Suprapubic skin (tissue), 4 donors: ENCODE results near the gene TYSND1. TPM values are rescaled to one million over a fixed set of nuclear protein-coding genes. Genes with fewer than 3 reads are reported as not detected.

Experiments used
- DNase-seq, 2 donors: peaks; one replicate each; pipeline ENCODE4 v3.0.0-alpha.2; 2019; ENCODE audit warnings: low spot score in 2 of 2
- H3K27ac ChIP-seq: fragments of 200-600 bp; sonication (generic); one replicate; pipeline ENCODE4 v1.5.1; 2019
- H3K27me3 ChIP-seq: fragments of 200-600 bp; sonication (generic); one replicate; pipeline ENCODE4 v1.5.1; 2019
- H3K36me3 ChIP-seq: fragments of 200-600 bp; sonication (generic); one replicate; pipeline ENCODE4 v1.5.1; 2019
- H3K4me1 ChIP-seq: fragments of 200-600 bp; sonication (generic); one replicate; pipeline ENCODE4 v1.5.1; 2019
- H3K4me3 ChIP-seq: fragments of 200-600 bp; sonication (generic); one replicate; pipeline ENCODE4 v1.5.1; 2019; ENCODE audit warnings: mild to moderate bottlenecking
- H3K9me3 ChIP-seq: fragments of 200-600 bp; sonication (generic); one replicate; pipeline ENCODE4 v1.5.1; 2019
- EP300 ChIP-seq: sonication (generic); formaldehyde crosslinking; IDR thresholded peaks from one replicate; pipeline ENCODE4 v1.6.1; 2017; ENCODE audit warnings: antibody characterized with exemption
- POLR2A ChIP-seq, 2 donors: fragments of 450-650 bp; IDR thresholded peaks; one replicate each; pipeline ENCODE4 v1.6.1; 2017; ENCODE audit warnings: antibody characterized with exemption in 2 of 2, mild to moderate bottlenecking in 2 of 2, moderate library complexity in 2 of 2
- POLR2AphosphoS5 ChIP-seq, 3 donors: sonication (generic); formaldehyde crosslinking; IDR thresholded peaks; one replicate each; pipeline ENCODE4 v1.6.1; 2017; ENCODE audit warnings: antibody characterized with exemption in 3 of 3
- WGBS: methylation state at CpG from one replicate; pipeline ENCODE4 v1.1.5; 2018; 5-methylcytosine and 5-hydroxymethylcytosine counted together
- total RNA-seq, 4 donors: library from RNA; depleted of rRNA; stranded (reverse); fragments of >200 nt; gene quantifications; one replicate each; pipeline ENCODE4 v1.1.0, GENCODE V29; 2016
- TF ChIP-seq, protein P1 (sequence below), 2 donors: fragments of 200-600 bp in 1 of 2; fragments of 450-650 bp in 1 of 2; sonication (generic) in 1 of 2; IDR thresholded peaks; one replicate each; pipeline ENCODE4 v1.5.1; 2016 to 2019; ENCODE audit warnings: antibody characterized with exemption in 2 of 2, mild to moderate bottlenecking in 1 of 2, moderate library complexity in 1 of 2

TYSND1 gene
- total RNA-seq, 4 donors from 2014 or later, result 32.7 to 42.5 (median 35.2) TPM

DNA sequence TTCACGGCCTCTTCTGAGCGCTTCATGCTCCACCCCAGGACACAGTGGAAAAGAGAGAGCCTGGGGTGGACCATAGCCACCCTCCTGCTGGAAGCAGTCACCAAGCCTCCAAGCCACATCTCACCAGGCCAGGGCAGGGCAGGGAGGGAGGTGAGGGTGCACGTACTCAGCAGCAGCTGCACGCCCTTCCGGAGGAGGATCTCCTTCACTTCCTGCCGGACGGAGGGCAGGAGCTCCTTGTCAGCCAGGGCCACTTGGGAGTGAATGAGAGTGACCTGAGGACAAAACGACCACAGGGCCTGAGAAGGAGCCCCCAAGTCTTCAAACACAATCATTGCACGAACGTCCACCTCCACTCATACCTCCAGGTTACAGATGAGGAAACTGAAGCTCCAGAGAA is 28.9 kb downstream of the TYSND1 start:
- no peaks in the 10 kb centered on the region for H3K9me3 ChIP-seq
- 87% methylated on average over 5 of the region's 10 CpGs for WGBS
- no peak overlapping the region for H3K27ac ChIP-seq
- H3K4me3 ChIP-seq, result no peak overlapping the region
- peaks cover 16% of the 10 kb centered on the region for H3K4me1 ChIP-seq
- no peak for TF ChIP-seq EP300
- TF ChIP-seq, protein P1, sequence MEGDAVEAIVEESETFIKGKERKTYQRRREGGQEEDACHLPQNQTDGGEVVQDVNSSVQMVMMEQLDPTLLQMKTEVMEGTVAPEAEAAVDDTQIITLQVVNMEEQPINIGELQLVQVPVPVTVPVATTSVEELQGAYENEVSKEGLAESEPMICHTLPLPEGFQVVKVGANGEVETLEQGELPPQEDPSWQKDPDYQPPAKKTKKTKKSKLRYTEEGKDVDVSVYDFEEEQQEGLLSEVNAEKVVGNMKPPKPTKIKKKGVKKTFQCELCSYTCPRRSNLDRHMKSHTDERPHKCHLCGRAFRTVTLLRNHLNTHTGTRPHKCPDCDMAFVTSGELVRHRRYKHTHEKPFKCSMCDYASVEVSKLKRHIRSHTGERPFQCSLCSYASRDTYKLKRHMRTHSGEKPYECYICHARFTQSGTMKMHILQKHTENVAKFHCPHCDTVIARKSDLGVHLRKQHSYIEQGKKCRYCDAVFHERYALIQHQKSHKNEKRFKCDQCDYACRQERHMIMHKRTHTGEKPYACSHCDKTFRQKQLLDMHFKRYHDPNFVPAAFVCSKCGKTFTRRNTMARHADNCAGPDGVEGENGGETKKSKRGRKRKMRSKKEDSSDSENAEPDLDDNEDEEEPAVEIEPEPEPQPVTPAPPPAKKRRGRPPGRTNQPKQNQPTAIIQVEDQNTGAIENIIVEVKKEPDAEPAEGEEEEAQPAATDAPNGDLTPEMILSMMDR (IDR thresholded peaks at IDR 0.05), result no peak
- TF ChIP-seq POLR2A (IDR thresholded peaks at IDR 0.05), result no peak
- no peak for TF ChIP-seq POLR2AphosphoS5 (IDR thresholded peaks at IDR 0.05)
- DNase-seq, result no peak
- peaks cover 51% of the 10 kb centered on the region for H3K36me3 ChIP-seq
- no peaks in the 10 kb centered on the region for H3K27me3 ChIP-seq

DNA sequence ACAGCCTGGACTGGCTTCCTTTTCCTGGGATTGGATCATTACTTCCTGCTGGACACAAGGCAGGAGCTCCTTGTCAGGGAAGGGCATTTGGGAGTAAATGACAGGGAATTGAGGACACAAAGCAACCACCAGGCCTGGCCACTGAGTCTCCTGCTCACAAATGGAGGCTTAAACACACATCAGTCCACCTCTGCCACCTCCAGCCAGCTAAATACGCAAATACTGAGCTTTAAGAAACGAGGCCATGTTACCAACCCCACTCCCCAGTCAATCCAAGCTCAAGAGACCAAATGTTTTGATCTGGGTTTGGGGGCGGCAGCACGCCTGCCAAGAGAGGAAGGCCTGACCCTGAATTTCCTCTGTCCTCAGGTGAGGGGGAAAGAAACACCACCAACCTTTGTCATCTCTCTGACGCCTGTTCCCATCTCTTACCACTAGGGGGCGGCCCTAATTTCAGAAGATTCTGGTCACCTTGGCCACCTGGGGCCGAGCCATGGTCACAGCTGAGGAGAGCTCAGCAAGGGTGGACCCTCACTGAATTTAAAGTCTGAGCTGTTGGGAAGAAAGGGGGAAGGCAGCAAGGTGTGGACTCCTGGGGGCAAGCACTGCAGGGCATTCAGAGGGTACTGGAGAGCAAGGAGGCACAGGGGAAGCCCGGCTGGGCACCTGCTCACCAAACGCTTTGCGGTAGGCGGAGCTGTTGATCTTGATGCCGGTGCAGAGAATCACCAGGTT is 30.4 kb downstream of the TYSND1 start:
- Histone ChIP-seq H3K9me3 (no peaks in the 10 kb centered on the region), H3K36me3 (peaks cover 59% of the 10 kb centered on the region), H3K27me3 (no peaks in the 10 kb centered on the region), H3K4me3 (no peak overlapping the region), H3K27ac (no peak overlapping the region), H3K4me1 (peaks cover 16% of the 10 kb centered on the region)
- WGBS, result 47% methylated on average over 12 of the region's 12 CpGs
- DNase-seq, result no peak
- no peak for TF ChIP-seq EP300
- TF ChIP-seq, protein P1 (IDR thresholded peaks at IDR 0.05), result peak; percentile 60 to 85

DNA sequence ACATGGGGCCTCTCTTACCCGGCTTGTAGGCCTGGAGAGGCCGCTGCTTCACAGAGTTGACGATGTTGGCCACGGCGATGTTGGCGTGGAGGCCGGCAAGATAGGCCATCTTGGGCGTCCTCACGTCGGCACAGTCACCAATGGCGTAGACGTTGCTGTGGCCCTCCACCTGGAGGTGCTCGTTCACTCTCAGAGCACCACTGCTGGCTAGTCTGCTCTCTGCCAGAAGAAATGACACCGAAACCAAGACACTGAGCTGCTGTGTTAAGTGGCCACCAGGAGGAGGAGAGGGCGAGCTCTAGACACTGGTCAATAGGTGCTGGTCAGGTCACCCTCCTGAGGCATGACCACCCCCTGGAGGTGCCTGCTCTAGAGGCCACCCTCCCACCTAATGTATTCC is 31.6 kb downstream of the TYSND1 start:
- Histone ChIP-seq H3K4me3 (no peak overlapping the region), H3K4me1 (peaks cover 6% of the 10 kb centered on the region), H3K27me3 (no peaks in the 10 kb centered on the region), H3K9me3 (no peaks in the 10 kb centered on the region), H3K27ac (no peak overlapping the region), H3K36me3 (peaks cover 57% of the 10 kb centered on the region)
- TF ChIP-seq EP300 (no peak), POLR2A (IDR thresholded peaks at IDR 0.05) (no peak)
- TF ChIP-seq, protein P1 (IDR thresholded peaks at IDR 0.05), result no peak
- 90% methylated on average over 15 of the region's 15 CpGs for WGBS
- no peak for DNase-seq

DNA sequence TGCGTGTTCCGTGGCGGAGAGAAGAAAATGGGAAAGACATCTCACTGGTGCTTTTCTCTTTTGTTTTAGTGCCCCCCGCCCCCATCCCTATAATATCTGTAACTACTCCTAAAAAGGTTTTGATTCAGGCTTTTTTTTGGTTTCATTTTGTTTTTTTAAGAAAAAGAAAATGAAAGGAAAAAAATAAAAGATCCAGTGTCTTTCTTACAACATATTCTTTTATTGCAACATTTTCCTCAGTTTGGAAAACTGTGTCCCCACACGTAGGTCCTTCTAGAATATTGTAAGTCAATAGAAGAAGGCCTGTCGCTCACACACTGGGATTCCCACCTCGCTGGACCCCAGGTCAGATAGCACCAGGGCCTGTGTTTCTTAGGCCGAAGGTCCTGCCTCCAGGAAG is 34.4 kb downstream of the TYSND1 start:
- H3K9me3 ChIP-seq, result no peaks in the 10 kb centered on the region
- H3K27ac ChIP-seq, result no peak overlapping the region
- H3K4me1 ChIP-seq, result no peaks in the 10 kb centered on the region
- WGBS, result 92% methylated on average over 8 of the region's 8 CpGs
- no peak for DNase-seq
- peaks cover 57% of the 10 kb centered on the region for H3K36me3 ChIP-seq
- TF ChIP-seq POLR2AphosphoS5 (IDR thresholded peaks at IDR 0.05) (no peak), POLR2A (IDR thresholded peaks at IDR 0.05) (no peak)
- H3K27me3 ChIP-seq, result no peaks in the 10 kb centered on the region
- H3K4me3 ChIP-seq, result no peak overlapping the region

DNA sequence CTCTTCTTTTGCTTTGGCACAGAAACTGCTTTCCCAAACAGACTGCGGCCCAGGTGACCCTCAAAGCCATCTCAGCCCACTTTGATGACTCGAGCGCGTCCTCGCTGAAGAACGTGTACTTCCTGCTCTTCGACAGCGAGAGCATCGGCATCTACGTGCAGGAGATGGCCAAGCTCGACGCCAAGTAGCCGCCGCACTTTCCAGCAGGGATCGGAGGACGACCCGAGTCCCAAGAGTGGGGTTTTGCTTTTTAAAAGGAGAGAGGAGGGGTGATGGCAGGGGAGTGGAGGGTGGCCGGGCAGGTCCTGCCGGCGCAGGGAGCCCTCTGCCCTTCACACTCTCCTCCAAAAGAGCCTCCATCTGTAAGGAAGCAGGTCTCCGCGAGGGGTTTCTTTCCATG is 35.0 kb downstream of the TYSND1 start:
- Histone ChIP-seq H3K36me3 (peaks cover 57% of the 10 kb centered on the region), H3K4me3 (no peak overlapping the region), H3K27me3 (no peaks in the 10 kb centered on the region), H3K4me1 (no peaks in the 10 kb centered on the region), H3K9me3 (no peaks in the 10 kb centered on the region), H3K27ac (no peak overlapping the region)
- no peak for TF ChIP-seq POLR2AphosphoS5 (IDR thresholded peaks at IDR 0.05)
- no peak for TF ChIP-seq POLR2A (IDR thresholded peaks at IDR 0.05)
- TF ChIP-seq EP300, result no peak
- TF ChIP-seq, protein P1 (IDR thresholded peaks at IDR 0.05), result no peak
- 92% methylated on average over 22 of the region's 22 CpGs for WGBS
- DNase-seq, result no peak
